ENCODE results near the gene ZC2HC1C. TPM values are rescaled to one million over a fixed set of nuclear protein-coding genes. Genes with fewer than 3 reads are reported as not detected.

ZC2HC1C gene
- total and polyA plus RNA-seq, 2 experiments from 2014 or later: 0.90 to 2.8 TPM

DNA sequence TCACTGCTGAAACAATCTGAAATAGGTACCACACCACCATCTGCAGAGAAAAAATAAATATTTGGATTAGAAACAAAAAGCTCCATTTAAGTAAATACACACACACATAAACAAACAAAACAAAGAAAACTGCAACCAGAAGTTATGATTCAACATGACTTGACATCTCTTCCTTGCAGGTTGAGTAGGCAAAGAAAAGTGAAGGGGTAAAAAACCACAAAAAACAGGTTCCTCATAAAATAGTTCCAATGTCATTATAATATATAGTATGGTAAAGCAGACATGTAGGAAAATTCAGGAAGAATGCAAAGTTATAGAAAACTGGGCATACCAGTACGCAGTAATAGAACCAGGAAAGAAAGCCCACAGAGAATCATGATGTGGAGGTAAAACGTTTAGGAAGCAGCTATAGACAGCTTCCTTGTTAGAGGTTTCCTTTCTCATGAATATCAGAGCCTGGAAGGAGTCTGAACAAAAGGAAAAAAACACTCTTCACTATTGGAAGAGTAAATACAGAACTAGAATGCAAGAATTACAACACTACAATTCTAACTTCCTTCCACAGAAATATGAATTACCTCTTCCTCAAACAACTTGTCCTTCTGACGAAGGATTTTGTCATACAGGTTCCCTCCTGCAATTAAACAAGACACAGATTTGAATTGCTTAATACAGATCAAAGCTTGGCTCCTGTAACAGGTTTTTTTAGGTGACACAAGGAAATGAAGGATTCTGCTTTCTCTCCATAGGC is 51.3 kb downstream of the ZC2HC1C start (continued):
- TF ChIP-seq, protein P1, sequence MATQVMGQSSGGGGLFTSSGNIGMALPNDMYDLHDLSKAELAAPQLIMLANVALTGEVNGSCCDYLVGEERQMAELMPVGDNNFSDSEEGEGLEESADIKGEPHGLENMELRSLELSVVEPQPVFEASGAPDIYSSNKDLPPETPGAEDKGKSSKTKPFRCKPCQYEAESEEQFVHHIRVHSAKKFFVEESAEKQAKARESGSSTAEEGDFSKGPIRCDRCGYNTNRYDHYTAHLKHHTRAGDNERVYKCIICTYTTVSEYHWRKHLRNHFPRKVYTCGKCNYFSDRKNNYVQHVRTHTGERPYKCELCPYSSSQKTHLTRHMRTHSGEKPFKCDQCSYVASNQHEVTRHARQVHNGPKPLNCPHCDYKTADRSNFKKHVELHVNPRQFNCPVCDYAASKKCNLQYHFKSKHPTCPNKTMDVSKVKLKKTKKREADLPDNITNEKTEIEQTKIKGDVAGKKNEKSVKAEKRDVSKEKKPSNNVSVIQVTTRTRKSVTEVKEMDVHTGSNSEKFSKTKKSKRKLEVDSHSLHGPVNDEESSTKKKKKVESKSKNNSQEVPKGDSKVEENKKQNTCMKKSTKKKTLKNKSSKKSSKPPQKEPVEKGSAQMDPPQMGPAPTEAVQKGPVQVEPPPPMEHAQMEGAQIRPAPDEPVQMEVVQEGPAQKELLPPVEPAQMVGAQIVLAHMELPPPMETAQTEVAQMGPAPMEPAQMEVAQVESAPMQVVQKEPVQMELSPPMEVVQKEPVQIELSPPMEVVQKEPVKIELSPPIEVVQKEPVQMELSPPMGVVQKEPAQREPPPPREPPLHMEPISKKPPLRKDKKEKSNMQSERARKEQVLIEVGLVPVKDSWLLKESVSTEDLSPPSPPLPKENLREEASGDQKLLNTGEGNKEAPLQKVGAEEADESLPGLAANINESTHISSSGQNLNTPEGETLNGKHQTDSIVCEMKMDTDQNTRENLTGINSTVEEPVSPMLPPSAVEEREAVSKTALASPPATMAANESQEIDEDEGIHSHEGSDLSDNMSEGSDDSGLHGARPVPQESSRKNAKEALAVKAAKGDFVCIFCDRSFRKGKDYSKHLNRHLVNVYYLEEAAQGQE (IDR thresholded peaks at IDR 0.05; ENCODE audit: unreplicated experiment): no peak

DNA sequence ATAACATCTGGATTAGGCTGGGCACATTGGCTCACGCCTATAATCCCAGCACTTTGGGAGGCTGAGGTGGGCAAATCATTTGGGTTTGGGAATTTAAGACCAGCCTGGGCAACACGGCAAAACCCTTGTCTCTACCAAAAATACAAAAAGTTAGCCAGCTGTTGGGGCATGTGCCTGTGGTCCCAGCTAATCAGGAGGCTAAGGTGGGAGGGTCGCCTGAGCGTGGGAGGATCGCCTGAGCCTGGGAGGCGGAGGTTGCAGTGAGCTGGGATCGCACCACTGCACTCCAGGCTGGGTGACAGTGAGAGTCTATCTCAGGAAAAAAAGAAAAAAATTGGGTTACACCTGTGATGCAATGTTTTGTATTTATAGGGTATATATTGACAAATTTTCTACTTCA is 52.1 kb downstream of the ZC2HC1C start:
- no peaks in the 10 kb centered on the region for H3K9me2 ChIP-seq (ENCODE audit: insufficient read depth)
- no peaks in the 10 kb centered on the region for H3F3A ChIP-seq (replicated peaks; ENCODE audit: low read depth)
- no peaks in the 10 kb centered on the region for H3K27me3 ChIP-seq (ENCODE audit: insufficient read depth)
- Mint-ChIP-seq H3K27me3 (ENCODE audit: insufficient read depth, low read depth, poor library complexity) (no peaks in the 10 kb centered on the region), H3K4me1 (peaks cover 14% of the 10 kb centered on the region), H3K4me3 (no peak overlapping the region), H3K9me3 (no peaks in the 10 kb centered on the region), H3K27ac (no peak overlapping the region), H3K36me3 (ENCODE audit: low read depth) (peaks cover 24% of the 10 kb centered on the region)
- no peak overlapping the region for H2AFZ ChIP-seq
- no peak for ATAC-seq
- DNase-seq (ENCODE audit: low spot score): no peak
- H3K79me2 ChIP-seq (replicated peaks; ENCODE audit: insufficient read depth): peaks cover 8% of the 10 kb centered on the region
- H3K27ac ChIP-seq (ENCODE audit: low read depth): no peak overlapping the region
- peaks cover 7% of the 10 kb centered on the region for H3K4me1 ChIP-seq (ENCODE audit: insufficient read depth)
- H4K20me1 ChIP-seq (replicated peaks; ENCODE audit: insufficient read depth): no peaks in the 10 kb centered on the region; the same call in 1 of the 2 replicates
- H3K4me3 ChIP-seq: no peak overlapping the region
- no peaks in the 10 kb centered on the region for H3K36me3 ChIP-seq (ENCODE audit: insufficient read depth)
- H3K4me2 ChIP-seq: no peak overlapping the region
- TF ChIP-seq, protein P2, sequence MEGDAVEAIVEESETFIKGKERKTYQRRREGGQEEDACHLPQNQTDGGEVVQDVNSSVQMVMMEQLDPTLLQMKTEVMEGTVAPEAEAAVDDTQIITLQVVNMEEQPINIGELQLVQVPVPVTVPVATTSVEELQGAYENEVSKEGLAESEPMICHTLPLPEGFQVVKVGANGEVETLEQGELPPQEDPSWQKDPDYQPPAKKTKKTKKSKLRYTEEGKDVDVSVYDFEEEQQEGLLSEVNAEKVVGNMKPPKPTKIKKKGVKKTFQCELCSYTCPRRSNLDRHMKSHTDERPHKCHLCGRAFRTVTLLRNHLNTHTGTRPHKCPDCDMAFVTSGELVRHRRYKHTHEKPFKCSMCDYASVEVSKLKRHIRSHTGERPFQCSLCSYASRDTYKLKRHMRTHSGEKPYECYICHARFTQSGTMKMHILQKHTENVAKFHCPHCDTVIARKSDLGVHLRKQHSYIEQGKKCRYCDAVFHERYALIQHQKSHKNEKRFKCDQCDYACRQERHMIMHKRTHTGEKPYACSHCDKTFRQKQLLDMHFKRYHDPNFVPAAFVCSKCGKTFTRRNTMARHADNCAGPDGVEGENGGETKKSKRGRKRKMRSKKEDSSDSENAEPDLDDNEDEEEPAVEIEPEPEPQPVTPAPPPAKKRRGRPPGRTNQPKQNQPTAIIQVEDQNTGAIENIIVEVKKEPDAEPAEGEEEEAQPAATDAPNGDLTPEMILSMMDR (conservative IDR thresholded peaks at IDR 0.05; ENCODE audit: low read depth in 2 of 2): no peak
- TF ChIP-seq, protein P3, sequence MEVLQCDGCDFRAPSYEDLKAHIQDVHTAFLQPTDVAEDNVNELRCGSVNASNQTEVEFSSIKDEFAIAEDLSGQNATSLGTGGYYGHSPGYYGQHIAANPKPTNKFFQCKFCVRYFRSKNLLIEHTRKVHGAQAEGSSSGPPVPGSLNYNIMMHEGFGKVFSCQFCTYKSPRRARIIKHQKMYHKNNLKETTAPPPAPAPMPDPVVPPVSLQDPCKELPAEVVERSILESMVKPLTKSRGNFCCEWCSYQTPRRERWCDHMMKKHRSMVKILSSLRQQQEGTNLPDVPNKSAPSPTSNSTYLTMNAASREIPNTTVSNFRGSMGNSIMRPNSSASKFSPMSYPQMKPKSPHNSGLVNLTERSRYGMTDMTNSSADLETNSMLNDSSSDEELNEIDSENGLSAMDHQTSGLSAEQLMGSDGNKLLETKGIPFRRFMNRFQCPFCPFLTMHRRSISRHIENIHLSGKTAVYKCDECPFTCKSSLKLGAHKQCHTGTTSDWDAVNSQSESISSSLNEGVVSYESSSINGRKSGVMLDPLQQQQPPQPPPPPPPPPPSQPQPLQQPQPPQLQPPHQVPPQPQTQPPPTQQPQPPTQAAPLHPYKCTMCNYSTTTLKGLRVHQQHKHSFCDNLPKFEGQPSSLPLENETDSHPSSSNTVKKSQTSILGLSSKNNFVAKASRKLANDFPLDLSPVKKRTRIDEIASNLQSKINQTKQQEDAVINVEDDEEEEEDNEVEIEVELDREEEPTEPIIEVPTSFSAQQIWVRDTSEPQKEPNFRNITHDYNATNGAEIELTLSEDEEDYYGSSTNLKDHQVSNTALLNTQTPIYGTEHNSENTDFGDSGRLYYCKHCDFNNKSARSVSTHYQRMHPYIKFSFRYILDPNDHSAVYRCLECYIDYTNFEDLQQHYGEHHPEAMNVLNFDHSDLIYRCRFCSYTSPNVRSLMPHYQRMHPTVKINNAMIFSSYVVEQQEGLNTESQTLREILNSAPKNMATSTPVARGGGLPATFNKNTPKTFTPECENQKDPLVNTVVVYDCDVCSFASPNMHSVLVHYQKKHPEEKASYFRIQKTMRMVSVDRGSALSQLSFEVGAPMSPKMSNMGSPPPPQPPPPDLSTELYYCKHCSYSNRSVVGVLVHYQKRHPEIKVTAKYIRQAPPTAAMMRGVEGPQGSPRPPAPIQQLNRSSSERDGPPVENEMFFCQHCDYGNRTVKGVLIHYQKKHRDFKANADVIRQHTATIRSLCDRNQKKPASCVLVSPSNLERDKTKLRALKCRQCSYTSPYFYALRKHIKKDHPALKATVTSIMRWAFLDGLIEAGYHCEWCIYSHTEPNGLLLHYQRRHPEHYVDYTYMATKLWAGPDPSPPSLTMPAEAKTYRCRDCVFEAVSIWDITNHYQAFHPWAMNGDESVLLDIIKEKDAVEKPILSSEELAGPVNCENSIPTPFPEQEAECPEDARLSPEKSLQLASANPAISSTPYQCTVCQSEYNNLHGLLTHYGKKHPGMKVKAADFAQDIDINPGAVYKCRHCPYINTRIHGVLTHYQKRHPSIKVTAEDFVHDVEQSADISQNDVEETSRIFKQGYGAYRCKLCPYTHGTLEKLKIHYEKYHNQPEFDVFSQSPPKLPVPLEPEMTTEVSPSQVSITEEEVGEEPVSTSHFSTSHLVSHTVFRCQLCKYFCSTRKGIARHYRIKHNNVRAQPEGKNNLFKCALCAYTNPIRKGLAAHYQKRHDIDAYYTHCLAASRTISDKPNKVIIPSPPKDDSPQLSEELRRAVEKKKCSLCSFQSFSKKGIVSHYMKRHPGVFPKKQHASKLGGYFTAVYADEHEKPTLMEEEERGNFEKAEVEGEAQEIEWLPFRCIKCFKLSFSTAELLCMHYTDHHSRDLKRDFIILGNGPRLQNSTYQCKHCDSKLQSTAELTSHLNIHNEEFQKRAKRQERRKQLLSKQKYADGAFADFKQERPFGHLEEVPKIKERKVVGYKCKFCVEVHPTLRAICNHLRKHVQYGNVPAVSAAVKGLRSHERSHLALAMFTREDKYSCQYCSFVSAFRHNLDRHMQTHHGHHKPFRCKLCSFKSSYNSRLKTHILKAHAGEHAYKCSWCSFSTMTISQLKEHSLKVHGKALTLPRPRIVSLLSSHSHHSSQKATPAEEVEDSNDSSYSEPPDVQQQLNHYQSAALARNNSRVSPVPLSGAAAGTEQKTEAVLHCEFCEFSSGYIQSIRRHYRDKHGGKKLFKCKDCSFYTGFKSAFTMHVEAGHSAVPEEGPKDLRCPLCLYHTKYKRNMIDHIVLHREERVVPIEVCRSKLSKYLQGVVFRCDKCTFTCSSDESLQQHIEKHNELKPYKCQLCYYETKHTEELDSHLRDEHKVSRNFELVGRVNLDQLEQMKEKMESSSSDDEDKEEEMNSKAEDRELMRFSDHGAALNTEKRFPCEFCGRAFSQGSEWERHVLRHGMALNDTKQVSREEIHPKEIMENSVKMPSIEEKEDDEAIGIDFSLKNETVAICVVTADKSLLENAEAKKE (CRISPR knock-in tag; IDR thresholded peaks at IDR 0.05): no peak
- TF ChIP-seq, protein P1 (IDR thresholded peaks at IDR 0.05; ENCODE audit: unreplicated experiment): no peak
- no peak for TF ChIP-seq STAT1 (IDR thresholded peaks at IDR 0.05; ENCODE audit: unreplicated experiment)
- TF ChIP-seq JUNB (IDR thresholded peaks at IDR 0.05; ENCODE audit: unreplicated experiment): no peak
- TF ChIP-seq EZH2phosphoT487 (IDR thresholded peaks at IDR 0.05; ENCODE audit: unreplicated experiment): no peak
- TF ChIP-seq, protein P4, sequence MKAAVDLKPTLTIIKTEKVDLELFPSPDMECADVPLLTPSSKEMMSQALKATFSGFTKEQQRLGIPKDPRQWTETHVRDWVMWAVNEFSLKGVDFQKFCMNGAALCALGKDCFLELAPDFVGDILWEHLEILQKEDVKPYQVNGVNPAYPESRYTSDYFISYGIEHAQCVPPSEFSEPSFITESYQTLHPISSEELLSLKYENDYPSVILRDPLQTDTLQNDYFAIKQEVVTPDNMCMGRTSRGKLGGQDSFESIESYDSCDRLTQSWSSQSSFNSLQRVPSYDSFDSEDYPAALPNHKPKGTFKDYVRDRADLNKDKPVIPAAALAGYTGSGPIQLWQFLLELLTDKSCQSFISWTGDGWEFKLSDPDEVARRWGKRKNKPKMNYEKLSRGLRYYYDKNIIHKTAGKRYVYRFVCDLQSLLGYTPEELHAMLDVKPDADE (IDR thresholded peaks at IDR 0.05): no peak
